ENCODE measurements around the gene HOXA3.
A peak's percentile ranks its signal among the peaks of the same experiment; 100 is the strongest.

Gene HOXA3

GRCh38 chr7:27124096-27124901 lies 28.1 kb downstream of the HOXA3 start:
- in situ Hi-C loops (cut with HindIII; ENCODE audit: low pct_ligation_motif_present, low sequenced_read_pairs) = loop anchor here (10.0 kb wide), 1 partner anchor 269 kb away; no protein-coding TSS in a partner anchor
- H3K36me3 ChIP-seq (replicated peaks) = no peaks in the 10 kb centered on the region
- H3K27ac ChIP-seq = no peak overlapping the region
- H3K4me3 ChIP-seq (ENCODE audit: low read depth, low read length) = no peak overlapping the region
- TF ChIP-seq CTCF (IDR thresholded peaks at IDR 0.05; ENCODE audit: low read depth, low read length, missing control alignments) = no peak
- DNase-seq = no peak
- H3K27me3 ChIP-seq (replicated peaks) = peaks cover 92% of the 10 kb centered on the region

GRCh38 chr7:27123477-27124053 lies 28.8 kb downstream of the HOXA3 start:
- no peak for DNase-seq
- Histone ChIP-seq H3K27ac (no peak overlapping the region), H3K4me3 (ENCODE audit: low read depth, low read length) (peak overlapping the region; percentile 12), H3K36me3 (replicated peaks) (no peaks in the 10 kb centered on the region), H3K27me3 (replicated peaks) (peaks cover 91% of the 10 kb centered on the region)
- no peak for TF ChIP-seq CTCF (IDR thresholded peaks at IDR 0.05; ENCODE audit: low read depth, low read length, missing control alignments)
- in situ Hi-C loops (cut with HindIII; ENCODE audit: low pct_ligation_motif_present, low sequenced_read_pairs) = loop anchor here (10.0 kb wide), 1 partner anchor 269 kb away; no protein-coding TSS in a partner anchor

- TF ChIP-seq CTCF (IDR thresholded peaks at IDR 0.05; ENCODE audit: low read depth, low read length, missing control alignments) = no peak
- DNase-seq = no peak
- H3K27me3 ChIP-seq (replicated peaks) = peaks cover 91% of the 10 kb centered on the region
- H3K4me3 ChIP-seq (ENCODE audit: low read depth, low read length) = peak overlapping the region; percentile 12
- in situ Hi-C loops (cut with HindIII; ENCODE audit: low pct_ligation_motif_present, low sequenced_read_pairs) = loop anchor here (10.0 kb wide), 1 partner anchor 268 kb away; no protein-coding TSS in a partner anchor
- H3K36me3 ChIP-seq (replicated peaks) = no peaks in the 10 kb centered on the region
- H3K27ac ChIP-seq = no peak overlapping the region
Measured at GRCh38 chr7:27123007-27123476, 29.3 kb downstream of the HOXA3 start.

- Histone ChIP-seq H3K36me3 (replicated peaks) (no peaks in the 10 kb centered on the region), H3K27me3 (replicated peaks) (peaks cover 91% of the 10 kb centered on the region), H3K27ac (no peak overlapping the region), H3K4me3 (ENCODE audit: low read depth, low read length) (peak overlapping the region; percentile 29)
- TF ChIP-seq CTCF (IDR thresholded peaks at IDR 0.05; ENCODE audit: low read depth, low read length, missing control alignments) = no peak
- no peak for DNase-seq
- in situ Hi-C loops (cut with HindIII; ENCODE audit: low pct_ligation_motif_present, low sequenced_read_pairs) = loop anchor here (10.0 kb wide), 1 partner anchor 267 kb away; no protein-coding TSS in a partner anchor
Measured at GRCh38 chr7:27122077-27122910, 30.1 kb downstream of the HOXA3 start.

GRCh38 chr7:27121684-27122076 lies 30.7 kb downstream of the HOXA3 start:
- in situ Hi-C loops (cut with HindIII; ENCODE audit: low pct_ligation_motif_present, low sequenced_read_pairs) = loop anchor here (10.0 kb wide), 1 partner anchor 267 kb away; no protein-coding TSS in a partner anchor
- Histone ChIP-seq H3K27me3 (replicated peaks) (peaks cover 93% of the 10 kb centered on the region), H3K36me3 (replicated peaks) (no peaks in the 10 kb centered on the region), H3K27ac (no peak overlapping the region), H3K4me3 (ENCODE audit: low read depth, low read length) (peak overlapping the region; percentile 29)
- TF ChIP-seq CTCF (IDR thresholded peaks at IDR 0.05; ENCODE audit: low read depth, low read length, missing control alignments) = no peak
- no peak for DNase-seq
